Esophagus mucosa (tissue), 1 donor: ENCODE results near the gene HMGN1. TPM values are rescaled to one million over a fixed set of nuclear protein-coding genes. Genes with fewer than 3 reads are reported as not detected.

Experiments used
- ATAC-seq: fragments of 200-7000 bp; cut with Tn5 transposase; one replicate; pipeline ENCODE4 v1.9.1; 2020
- total RNA-seq: library from RNA; stranded (reverse); gene quantifications from one replicate; pipeline ENCODE4 v1.2.4, GENCODE V29; 2023
- donor health status: DM: yes; HTN: yes; CAD: no.

Gene HMGN1
- total RNA-seq, 1 donor from 2014 or later: 213 TPM

- no peak for ATAC-seq
Observed at GRCh38 chr21:39296891-39297290, 52.0 kb downstream of the HMGN1 start.

Other genes with a start within 250 kb of the HMGN1 start
- 55.9 TPM for gene PSMG1, start 165.6 kb downstream of the HMGN1 start, total RNA-seq
- 20.5 TPM for gene BRWD1, start 35.5 kb downstream of the HMGN1 start, total RNA-seq
- 0.80 TPM for gene LCA5L, start 96.7 kb upstream of the HMGN1 start, total RNA-seq
- 1.2 TPM for gene SH3BGR, start 102.9 kb upstream of the HMGN1 start, total RNA-seq